HepG2 (cell line): Measurements from ENCODE around the gene CD164L2. TPM values are rescaled to one million over a fixed set of nuclear protein-coding genes. Genes with fewer than 3 reads are reported as not detected.

Source experiments
- ATAC-seq: fragments of 200-7000 bp; cut with Tn5 transposase; 3 replicates; pipeline ENCODE4 v1.9.1; 2020; ENCODE audit warnings: mild to moderate bottlenecking, moderate library complexity
- BruUV-seq: library from RNA; stranded (reverse); fragments of 400-500 nt; replicated peaks from 2 replicates; lab custom pipeline; 2021; lab: Mats Ljungman, UMichigan
- CTCF ChIA-PET: fragments of 300-600 bp; formaldehyde crosslinking; extraction: SDS; loops from one replicate; lab custom pipeline; 2021; ENCODE audit warnings: low total read pairs, inconsistent platforms, low intra/inter-chr PET ratio; lab: Yijun Ruan, JAX
- POLR2A ChIA-PET: fragments of 350-600 bp; sonication (Branson Sonifier 250); formaldehyde crosslinking; loops from one replicate; lab custom pipeline; 2020; ENCODE audit warnings: antibody characterized with exemption, inconsistent platforms; lab: Yijun Ruan, JAX
- DNase-seq: peaks from one replicate; pipeline ENCODE4 v3.0.0-alpha.2; 2015; ENCODE audit warnings: low spot score
- FAIRE-seq: peaks from 3 replicates; lab custom pipeline; 2011; peaks lifted over from hg19 to GRCh38; lab: Jason Lieb, UNC
- H2AFZ ChIP-seq: one replicate; pipeline ENCODE4 v1.6.1; 2011; ENCODE audit warnings: low read length, inconsistent platforms
- H3K27ac ChIP-seq: fragments of 300-600 bp; 3 replicates; pipeline ENCODE4 v1.8.0; 2011; ENCODE audit warnings: mixed run types, mild to moderate bottlenecking, mixed read lengths, low read length, inconsistent platforms; ENCODE audit not compliant: insufficient read depth; ENCODE audit errors: extremely low read length
- H3K27me3 ChIP-seq, 2 experiments: fragments of 200-600 bp in 1 of 2; 2 replicates in 1 of 2; 3 replicates in 1 of 2; pipeline versions ENCODE4 v1.6.0 to v1.8.0; 2011; ENCODE audit warnings: low read length in 2 of 2, mild to moderate bottlenecking in 2 of 2, moderate library complexity in 2 of 2, inconsistent platforms in 1 of 2; ENCODE audit not compliant: insufficient read depth in 2 of 2, control insufficient read depth in 1 of 2
- H3K36me3 ChIP-seq, 2 experiments: fragments of 200-600 bp in 1 of 2; replicated peaks in 1 of 2; 2 replicates in 1 of 2; 3 replicates in 1 of 2; pipeline versions ENCODE4 v1.5.1 to v1.8.0; 2011; ENCODE audit warnings: low read length in 2 of 2, inconsistent platforms in 1 of 2; ENCODE audit not compliant: insufficient read depth in 2 of 2, control insufficient read depth in 1 of 2
- H3K4me1 ChIP-seq: 2 replicates; pipeline ENCODE4 v1.5.1; 2012; ENCODE audit warnings: low read length, inconsistent platforms; ENCODE audit not compliant: insufficient read depth
- H3K4me2 ChIP-seq: 2 replicates; pipeline ENCODE4 v1.6.0; 2011; ENCODE audit warnings: low read depth, low read length, inconsistent platforms
- H3K4me3 ChIP-seq, 3 experiments: fragments of 200-600 bp in 1 of 3; sonication (generic), shearing (Covaris generic) in 1 of 3; replicated peaks in 1 of 3; 2 replicates each; pipeline ENCODE4 v1.5.1; 2011 to 2016; ENCODE audit warnings: low read length in 3 of 3, inconsistent platforms in 2 of 3, low read depth in 2 of 3, mild to moderate bottlenecking in 2 of 3, control low read depth in 1 of 3, mixed read lengths in 1 of 3; ENCODE audit not compliant: insufficient read depth in 1 of 3
- H3K79me2 ChIP-seq: one replicate; pipeline ENCODE4 v1.6.1; 2011; ENCODE audit warnings: low read length, inconsistent platforms; ENCODE audit not compliant: insufficient read depth
- H3K9ac ChIP-seq: 2 replicates; pipeline ENCODE4 v1.6.0; 2011; ENCODE audit warnings: mild to moderate bottlenecking, low read depth, low read length, inconsistent platforms; ENCODE audit not compliant: insufficient read depth
- H3K9me3 ChIP-seq: 2 replicates; pipeline ENCODE4 v1.5.1; 2012; ENCODE audit warnings: mild to moderate bottlenecking, low read length
- H4K20me1 ChIP-seq: 2 replicates; pipeline ENCODE4 v1.6.0; 2011; ENCODE audit warnings: inconsistent platforms, mild to moderate bottlenecking, low read length, moderate library complexity; ENCODE audit not compliant: insufficient read depth
- ISX ChIP-seq: sonication (generic); formaldehyde crosslinking; conservative IDR thresholded peaks from 2 replicates; pipeline ENCODE4 v1.5.0; 2020; ENCODE audit warnings: missing genetic modification reagents
- NCOA2 ChIP-seq: sonication (generic); formaldehyde crosslinking; IDR thresholded peaks from 2 replicates; pipeline ENCODE4 v1.8.0; 2022; ENCODE audit warnings: inconsistent platforms
- PAX8 ChIP-seq: sonication (generic); formaldehyde crosslinking; IDR thresholded peaks from 2 replicates; pipeline ENCODE4 v1.8.0; 2022; ENCODE audit warnings: mild to moderate bottlenecking, missing genetic modification reagents, borderline replicate concordance
- POGK ChIP-seq: sonication (generic); formaldehyde crosslinking; conservative IDR thresholded peaks from 2 replicates; pipeline ENCODE4 v1.8.0; 2022; ENCODE audit warnings: mild to moderate bottlenecking, moderate library complexity, missing genetic modification reagents
- RAD21 ChIP-seq: fragments of 450-650 bp; formaldehyde crosslinking; IDR thresholded peaks from 2 replicates; pipeline ENCODE4 v1.5.0; 2020; ENCODE audit warnings: mild to moderate bottlenecking
- ZNF143 ChIP-seq: sonication (generic); formaldehyde crosslinking; IDR thresholded peaks from 2 replicates; pipeline ENCODE4 v1.4.0; 2020; ENCODE audit warnings: missing genetic modification reagents
- ZNF572 ChIP-seq: sonication (generic); formaldehyde crosslinking; IDR thresholded peaks from 2 replicates; pipeline ENCODE4 v1.5.1; 2020; ENCODE audit warnings: mild to moderate bottlenecking, missing genetic modification reagents
- WGBS: methylation state at CpG from one replicate; pipeline ENCODE4 v1.1.6; 2017; ENCODE audit warnings: low lambda C conversion rate; 5-methylcytosine and 5-hydroxymethylcytosine counted together
- in situ Hi-C: cut with HindIII; loops from 2 replicates; pipeline ENCODE4 v1.10.0; 2017; ENCODE audit warnings: low pct_unique_long_range_greater_than_20kb; ENCODE audit not compliant: extremely low pct_ligation_motif_present
- intact Hi-C: fragments of 100-400 bp; cut with micrococcal nuclease; formaldehyde crosslinking; loops from one replicate; pipeline ENCODE4 v1.10.0; 2022; ENCODE audit not compliant: unreplicated experiment
- polyA plus RNA-seq, 8 experiments: library from polyadenylated mRNA; depleted of rRNA in 3 of 8; stranded (reverse) in 7 of 8; unstranded in 1 of 8; fragments of >200 nt; fragmentation: Illumina TruSeq in 4 of 8; extraction: Trizol in 4 of 8; gene quantifications; 2 replicates each; pipeline versions ENCODE4 v1.2.1 to v1.2.3, GENCODE V29; 2011 to 2016; ENCODE audit warnings: low read depth in 4 of 8, missing spikeins in 1 of 8, mixed read lengths in 1 of 8; ENCODE audit not compliant: insufficient read depth in 1 of 8
- total RNA-seq, 5 experiments: library from RNA; depleted of rRNA; stranded (reverse); fragments of >200 nt; fragmentation: Illumina TruSeq; extraction: Trizol; gene quantifications; 2 replicates each; pipeline ENCODE4 v1.2.3, GENCODE V29; 2016; ENCODE audit warnings: low read depth in 1 of 5
- TF ChIP-seq, protein P1 (sequence below): sonication (generic); formaldehyde crosslinking; IDR thresholded peaks from 2 replicates; pipeline ENCODE4 v1.4.0; 2020; ENCODE audit warnings: missing genetic modification reagents
- TF ChIP-seq, protein P2 (sequence below): sonication (generic); formaldehyde crosslinking; IDR thresholded peaks from 2 replicates; pipeline ENCODE4 v1.8.1; 2022; ENCODE audit warnings: low read depth, mild to moderate bottlenecking, missing genetic modification reagents

The CD164L2 gene
- total and polyA plus RNA-seq, 2 of the 13 experiments (the other 11 are each of a cell fraction or from before 2014, with no cell fraction given) = not detected

DNA sequence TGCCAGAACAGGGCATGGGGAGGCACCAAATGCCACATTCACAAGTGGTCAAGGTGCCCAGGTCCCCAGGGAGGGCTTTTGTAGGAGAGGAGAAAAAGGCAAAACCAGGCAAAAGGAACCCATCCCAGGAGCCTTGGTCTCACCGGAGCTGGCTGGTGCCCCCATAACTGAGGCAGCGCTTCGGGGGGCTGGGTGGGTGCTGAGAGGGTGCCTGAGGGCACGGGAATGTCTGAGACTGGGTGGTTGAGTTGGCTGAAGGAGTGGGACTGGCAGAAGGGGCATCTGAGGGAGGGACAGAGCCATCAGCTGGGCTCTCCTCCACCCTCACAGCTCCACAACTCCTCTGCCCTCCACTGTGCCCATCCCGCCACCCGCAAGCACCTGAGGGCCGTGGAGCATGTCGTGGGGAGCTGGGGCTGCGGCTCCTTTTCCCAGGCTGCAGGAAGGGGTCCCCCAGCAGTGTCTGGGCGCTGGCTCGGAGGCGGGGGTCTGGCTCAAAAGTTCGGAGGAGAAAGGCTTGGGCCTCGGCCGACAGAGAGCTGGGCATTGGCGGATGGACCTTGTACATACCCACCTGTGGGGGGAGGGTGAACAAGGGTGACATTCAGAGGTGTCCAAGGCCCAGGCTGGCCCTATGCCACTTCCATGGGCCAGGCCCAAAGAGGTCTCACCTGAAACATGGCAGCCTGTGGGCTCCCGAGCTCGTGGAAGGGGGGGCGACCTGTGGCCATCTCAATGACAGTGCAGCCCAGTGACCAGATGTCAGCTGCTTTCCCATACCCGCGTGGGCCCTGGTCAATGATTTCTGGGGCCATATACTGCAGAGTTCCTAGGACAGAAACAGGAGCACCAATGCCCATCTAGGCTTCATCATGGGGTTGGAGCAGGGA, 24.9 kb downstream of the CD164L2 start:
- intact Hi-C loops = no loop called here
- in situ Hi-C loops = loop anchor here (5.0 kb wide), 1 partner anchor 34 kb away; the partner anchor contains the start of gene GPR3
- ChIA-PET CTCF (interaction anchor here (1.0 to 2.1 kb wide), 5 partner anchors 14 to 57 kb away, joined by 3 to 19 read pairs (median 6); no protein-coding TSS in a partner anchor), POLR2A (no interaction called here)
- Histone ChIP-seq H3K4me2 (no peak overlapping the region), H3K27me3 (no peaks in the 10 kb centered on the region), H4K20me1 (no peaks in the 10 kb centered on the region), H3K9me3 (no peaks in the 10 kb centered on the region), H3K79me2 (no peaks in the 10 kb centered on the region), H3K27ac (no peak overlapping the region), H3K4me1 (peaks cover 8% of the 10 kb centered on the region; the same call in 1 of the 2 replicates), H2AFZ (no peak overlapping the region), H3K4me3 (no peak overlapping the region), H3K9ac (no peak overlapping the region), H3K36me3 (0 out of 5 replicates have a peak, but pooled peaks cover 0 to 2% of the 10 kb centered on the region in 2 experiments)
- no peak for ATAC-seq
- no peak for FAIRE-seq
- no peak for TF ChIP-seq RAD21 (CRISPR knock-in tag)
- 0 out of 2 replicates have a peak, but pooled peaks have one; percentile 2 for TF ChIP-seq ZNF143 (CRISPR knock-in tag)
- TF ChIP-seq PAX8 (CRISPR knock-in tag) = no peak
- TF ChIP-seq, protein P1, sequence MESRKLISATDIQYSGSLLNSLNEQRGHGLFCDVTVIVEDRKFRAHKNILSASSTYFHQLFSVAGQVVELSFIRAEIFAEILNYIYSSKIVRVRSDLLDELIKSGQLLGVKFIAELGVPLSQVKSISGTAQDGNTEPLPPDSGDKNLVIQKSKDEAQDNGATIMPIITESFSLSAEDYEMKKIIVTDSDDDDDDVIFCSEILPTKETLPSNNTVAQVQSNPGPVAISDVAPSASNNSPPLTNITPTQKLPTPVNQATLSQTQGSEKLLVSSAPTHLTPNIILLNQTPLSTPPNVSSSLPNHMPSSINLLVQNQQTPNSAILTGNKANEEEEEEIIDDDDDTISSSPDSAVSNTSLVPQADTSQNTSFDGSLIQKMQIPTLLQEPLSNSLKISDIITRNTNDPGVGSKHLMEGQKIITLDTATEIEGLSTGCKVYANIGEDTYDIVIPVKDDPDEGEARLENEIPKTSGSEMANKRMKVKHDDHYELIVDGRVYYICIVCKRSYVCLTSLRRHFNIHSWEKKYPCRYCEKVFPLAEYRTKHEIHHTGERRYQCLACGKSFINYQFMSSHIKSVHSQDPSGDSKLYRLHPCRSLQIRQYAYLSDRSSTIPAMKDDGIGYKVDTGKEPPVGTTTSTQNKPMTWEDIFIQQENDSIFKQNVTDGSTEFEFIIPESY (CRISPR knock-in tag) = 0 out of 2 replicates have a peak, but pooled peaks have one; percentile 38
- TF ChIP-seq ZNF572 = no peak
- no peak for TF ChIP-seq ISX (CRISPR knock-in tag)
- TF ChIP-seq, protein P2, sequence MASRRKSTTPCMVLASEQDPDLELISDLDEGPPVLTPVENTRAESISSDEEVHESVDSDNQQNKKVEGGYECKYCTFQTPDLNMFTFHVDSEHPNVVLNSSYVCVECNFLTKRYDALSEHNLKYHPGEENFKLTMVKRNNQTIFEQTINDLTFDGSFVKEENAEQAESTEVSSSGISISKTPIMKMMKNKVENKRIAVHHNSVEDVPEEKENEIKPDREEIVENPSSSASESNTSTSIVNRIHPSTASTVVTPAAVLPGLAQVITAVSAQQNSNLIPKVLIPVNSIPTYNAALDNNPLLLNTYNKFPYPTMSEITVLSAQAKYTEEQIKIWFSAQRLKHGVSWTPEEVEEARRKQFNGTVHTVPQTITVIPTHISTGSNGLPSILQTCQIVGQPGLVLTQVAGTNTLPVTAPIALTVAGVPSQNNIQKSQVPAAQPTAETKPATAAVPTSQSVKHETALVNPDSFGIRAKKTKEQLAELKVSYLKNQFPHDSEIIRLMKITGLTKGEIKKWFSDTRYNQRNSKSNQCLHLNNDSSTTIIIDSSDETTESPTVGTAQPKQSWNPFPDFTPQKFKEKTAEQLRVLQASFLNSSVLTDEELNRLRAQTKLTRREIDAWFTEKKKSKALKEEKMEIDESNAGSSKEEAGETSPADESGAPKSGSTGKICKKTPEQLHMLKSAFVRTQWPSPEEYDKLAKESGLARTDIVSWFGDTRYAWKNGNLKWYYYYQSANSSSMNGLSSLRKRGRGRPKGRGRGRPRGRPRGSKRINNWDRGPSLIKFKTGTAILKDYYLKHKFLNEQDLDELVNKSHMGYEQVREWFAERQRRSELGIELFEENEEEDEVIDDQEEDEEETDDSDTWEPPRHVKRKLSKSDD (CRISPR knock-in tag) = no peak
- no peak for TF ChIP-seq NCOA2 (CRISPR knock-in tag)
- TF ChIP-seq POGK (CRISPR knock-in tag) = no peak
- 96% methylated on average over 11 of the region's 21 CpGs for WGBS
- no TSS peak for BruUV-seq
- no peak for DNase-seq
